HFFc6 (cell line): ENCODE data around the gene SMG6. TPM values are rescaled to one million over a fixed set of nuclear protein-coding genes. Genes with fewer than 3 reads are reported as not detected.

Experiments
- DNase-seq: peaks from one replicate; pipeline ENCODE4 v3.0.0-alpha.2; 2018
- H3K27ac Mint-ChIP-seq: 2 replicates; pipeline ENCODE4 v1.8.0; 2020; ENCODE audit warnings: mild to moderate bottlenecking, mixed read lengths
- H3K27me3 Mint-ChIP-seq: 2 replicates; pipeline ENCODE4 v1.8.0; 2021; ENCODE audit warnings: mild to moderate bottlenecking, moderate library complexity, mixed read lengths; ENCODE audit not compliant: insufficient read depth
- H3K36me3 Mint-ChIP-seq: 2 replicates; pipeline ENCODE4 v1.8.0; 2021; ENCODE audit warnings: low read depth, mixed read lengths
- H3K4me1 Mint-ChIP-seq: 2 replicates; pipeline ENCODE4 v1.8.0; 2020; ENCODE audit warnings: low read depth, mixed read lengths
- H3K4me3 Mint-ChIP-seq: 2 replicates; pipeline ENCODE4 v1.8.0; 2020; ENCODE audit warnings: mild to moderate bottlenecking, moderate library complexity, mixed read lengths
- H3K9me3 Mint-ChIP-seq: 2 replicates; pipeline ENCODE4 v1.8.0; 2020; ENCODE audit warnings: mild to moderate bottlenecking, mixed read lengths
- CTCF ChIP-seq: fragments of 200-600 bp; sonication (generic); IDR thresholded peaks from 2 replicates; pipeline ENCODE4 v1.5.0; 2021; ENCODE audit warnings: antibody characterized with exemption, mild to moderate bottlenecking
- total RNA-seq, 6 experiments: library from RNA; stranded (reverse); fragmentation: NEBNext Ultra II Directional; extraction: Animal tissue kit (Norgen Biotek cat#: 25700); gene quantifications; 2 replicates in 1 of 6; 3 replicates in 5 of 6; pipeline ENCODE4 v1.2.3, GENCODE V29; 2021

The SMG6 gene
- total RNA-seq, 6 experiments from 2014 or later, result 29.5 to 37.4 (median 31.8) TPM

GRCh38 chr17:2074919-2075318, 228.7 kb downstream of the SMG6 start:
- peaks cover 68% of the 10 kb centered on the region for H3K4me1 Mint-ChIP-seq
- H3K9me3 Mint-ChIP-seq, result peaks cover 2% of the 10 kb centered on the region; the same call in 1 of the 2 replicates
- H3K27ac Mint-ChIP-seq, result no peak overlapping the region; the same call in 1 of the 2 replicates
- TF ChIP-seq CTCF, result no peak
- no peak for DNase-seq
- peaks cover 8% of the 10 kb centered on the region for H3K27me3 Mint-ChIP-seq
- peaks cover 51% of the 10 kb centered on the region for H3K36me3 Mint-ChIP-seq
- H3K4me3 Mint-ChIP-seq, result no peak overlapping the region

- Mint-ChIP-seq H3K36me3 (peaks cover 35% of the 10 kb centered on the region), H3K27me3 (peaks cover 17% of the 10 kb centered on the region), H3K9me3 (peaks cover 3% of the 10 kb centered on the region; the same call in 1 of the 2 replicates), H3K27ac (peak overlapping the region; percentile 83), H3K4me1 (peaks cover 81% of the 10 kb centered on the region), H3K4me3 (peak overlapping the region; percentile 37)
- DNase-seq, result no peak
- no peak for TF ChIP-seq CTCF
Observed at GRCh38 chr17:2071455-2072281, 231.9 kb downstream of the SMG6 start.

- peaks cover 3% of the 10 kb centered on the region; the same call in 1 of the 2 replicates for H3K9me3 Mint-ChIP-seq
- H3K27me3 Mint-ChIP-seq, result peaks cover 20% of the 10 kb centered on the region
- peak overlapping the region; percentile 37 for H3K4me3 Mint-ChIP-seq
- TF ChIP-seq CTCF, result no peak
- H3K36me3 Mint-ChIP-seq, result peaks cover 42% of the 10 kb centered on the region
- peak overlapping the region; percentile 83 for H3K27ac Mint-ChIP-seq
- no peak for DNase-seq
- peaks cover 81% of the 10 kb centered on the region for H3K4me1 Mint-ChIP-seq
Observed at GRCh38 chr17:2071024-2071385, 232.6 kb downstream of the SMG6 start.

- peaks cover 23% of the 10 kb centered on the region for H3K27me3 Mint-ChIP-seq
- no peak for DNase-seq
- peak overlapping the region; percentile 95 for H3K27ac Mint-ChIP-seq
- H3K36me3 Mint-ChIP-seq, result peaks cover 43% of the 10 kb centered on the region
- TF ChIP-seq CTCF, result no peak
- peak overlapping the region; percentile 37; the same call in 1 of the 2 replicates for H3K4me3 Mint-ChIP-seq
- H3K9me3 Mint-ChIP-seq, result peaks cover 3% of the 10 kb centered on the region; the same call in 1 of the 2 replicates
- H3K4me1 Mint-ChIP-seq, result peaks cover 81% of the 10 kb centered on the region
Observed at GRCh38 chr17:2070241-2071023, 233.2 kb downstream of the SMG6 start.

- Mint-ChIP-seq H3K27ac (peak overlapping the region; percentile 95), H3K27me3 (peaks cover 37% of the 10 kb centered on the region), H3K9me3 (peaks cover 3% of the 10 kb centered on the region; the same call in 1 of the 2 replicates), H3K4me1 (peaks cover 94% of the 10 kb centered on the region), H3K4me3 (peak overlapping the region; percentile 76), H3K36me3 (peaks cover 54% of the 10 kb centered on the region)
- TF ChIP-seq CTCF, result no peak
- DNase-seq, result peak; percentile 53
Observed at GRCh38 chr17:2068519-2069051, 235.0 kb downstream of the SMG6 start.
